ENCODE measurements around the gene PLCB4. TPM values are rescaled to one million over a fixed set of nuclear protein-coding genes. Genes with fewer than 3 reads are reported as not detected.

Gene PLCB4
- total RNA-seq, 1 donor from 2014 or later: 30.5 TPM

DNA sequence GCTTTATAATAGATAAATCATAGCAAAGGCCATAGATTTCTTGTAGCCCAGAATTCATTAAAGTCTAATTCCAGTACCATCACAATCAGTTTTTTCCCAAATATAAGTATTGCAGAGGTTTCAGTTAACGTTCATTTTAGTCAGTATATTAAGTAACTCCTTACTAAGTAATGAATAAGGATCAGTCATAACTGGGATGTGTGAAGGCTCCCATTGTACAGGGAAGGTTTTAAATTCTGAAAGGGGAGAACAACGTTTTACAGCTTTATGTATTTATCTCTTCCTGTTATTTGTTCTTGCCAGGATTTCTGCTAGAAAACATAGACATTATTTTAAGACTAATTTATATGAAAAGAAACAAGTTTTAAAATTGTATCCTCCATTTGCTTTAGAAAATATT lies 230.0 kb downstream of the PLCB4 start:
- intact Hi-C loops (cut with micrococcal nuclease): no loop called here
- H3K27me3 ChIP-seq (ENCODE audit: low read depth): no peaks in the 10 kb centered on the region
- no peak overlapping the region for H3K4me3 ChIP-seq
- H3K4me1 ChIP-seq: peaks cover 33% of the 10 kb centered on the region
- H3K27ac ChIP-seq (replicated peaks): no peak overlapping the region
- DNase-seq: no peak
- H3K36me3 ChIP-seq: no peaks in the 10 kb centered on the region
- TF ChIP-seq, protein P1, sequence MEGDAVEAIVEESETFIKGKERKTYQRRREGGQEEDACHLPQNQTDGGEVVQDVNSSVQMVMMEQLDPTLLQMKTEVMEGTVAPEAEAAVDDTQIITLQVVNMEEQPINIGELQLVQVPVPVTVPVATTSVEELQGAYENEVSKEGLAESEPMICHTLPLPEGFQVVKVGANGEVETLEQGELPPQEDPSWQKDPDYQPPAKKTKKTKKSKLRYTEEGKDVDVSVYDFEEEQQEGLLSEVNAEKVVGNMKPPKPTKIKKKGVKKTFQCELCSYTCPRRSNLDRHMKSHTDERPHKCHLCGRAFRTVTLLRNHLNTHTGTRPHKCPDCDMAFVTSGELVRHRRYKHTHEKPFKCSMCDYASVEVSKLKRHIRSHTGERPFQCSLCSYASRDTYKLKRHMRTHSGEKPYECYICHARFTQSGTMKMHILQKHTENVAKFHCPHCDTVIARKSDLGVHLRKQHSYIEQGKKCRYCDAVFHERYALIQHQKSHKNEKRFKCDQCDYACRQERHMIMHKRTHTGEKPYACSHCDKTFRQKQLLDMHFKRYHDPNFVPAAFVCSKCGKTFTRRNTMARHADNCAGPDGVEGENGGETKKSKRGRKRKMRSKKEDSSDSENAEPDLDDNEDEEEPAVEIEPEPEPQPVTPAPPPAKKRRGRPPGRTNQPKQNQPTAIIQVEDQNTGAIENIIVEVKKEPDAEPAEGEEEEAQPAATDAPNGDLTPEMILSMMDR (IDR thresholded peaks at IDR 0.05; ENCODE audit: borderline replicate concordance): no peak
- H3K9me3 ChIP-seq (replicated peaks): no peaks in the 10 kb centered on the region

GRCh38 chr20:9300080-9300479 lies 231.2 kb downstream of the PLCB4 start:
- Histone ChIP-seq H3K4me3 (no peak overlapping the region), H3K4me1 (peaks cover 33% of the 10 kb centered on the region), H3K9me3 (replicated peaks) (no peaks in the 10 kb centered on the region), H3K27me3 (ENCODE audit: low read depth) (no peaks in the 10 kb centered on the region), H3K27ac (replicated peaks) (no peak overlapping the region), H3K36me3 (no peaks in the 10 kb centered on the region)
- intact Hi-C loops (cut with micrococcal nuclease): no loop called here
- DNase-seq: no peak
- TF ChIP-seq, protein P1 (IDR thresholded peaks at IDR 0.05; ENCODE audit: borderline replicate concordance): no peak

DNA sequence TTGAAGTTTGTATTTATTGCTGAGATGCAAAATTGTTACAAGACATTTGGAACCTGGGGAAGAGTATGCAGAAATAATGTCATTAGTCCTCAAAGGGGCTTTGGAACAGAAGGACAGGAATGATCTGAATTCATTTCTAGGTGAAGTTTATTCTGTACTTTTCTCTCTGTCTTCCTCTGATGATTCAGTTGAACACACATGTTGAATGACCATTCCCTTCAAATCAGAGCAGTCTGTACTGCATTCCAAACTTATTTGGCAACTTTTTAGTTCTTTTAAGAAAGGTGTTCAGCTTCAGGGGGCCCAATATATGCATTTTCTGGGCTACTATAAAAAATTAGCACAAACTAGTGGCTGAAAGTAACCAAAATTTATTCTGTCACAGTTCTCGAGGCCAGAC lies 231.6 kb downstream of the PLCB4 start:
- TF ChIP-seq, protein P1 (IDR thresholded peaks at IDR 0.05; ENCODE audit: borderline replicate concordance): no peak
- Histone ChIP-seq H3K4me1 (peaks cover 33% of the 10 kb centered on the region), H3K4me3 (no peak overlapping the region), H3K9me3 (replicated peaks) (no peaks in the 10 kb centered on the region), H3K36me3 (no peaks in the 10 kb centered on the region), H3K27me3 (ENCODE audit: low read depth) (no peaks in the 10 kb centered on the region), H3K27ac (replicated peaks) (no peak overlapping the region)
- no peak for DNase-seq
- intact Hi-C loops (cut with micrococcal nuclease): no loop called here

- Histone ChIP-seq H3K9me3 (replicated peaks) (no peaks in the 10 kb centered on the region), H3K4me1 (peaks cover 33% of the 10 kb centered on the region), H3K36me3 (no peaks in the 10 kb centered on the region), H3K27ac (replicated peaks) (peak overlapping the region; percentile 65), H3K27me3 (ENCODE audit: low read depth) (no peaks in the 10 kb centered on the region), H3K4me3 (no peak overlapping the region)
- DNase-seq: no peak
- intact Hi-C loops (cut with micrococcal nuclease): no loop called here
- TF ChIP-seq, protein P1 (IDR thresholded peaks at IDR 0.05; ENCODE audit: borderline replicate concordance): no peak
Observed at GRCh38 chr20:9301129-9302090, 232.5 kb downstream of the PLCB4 start.

DNA sequence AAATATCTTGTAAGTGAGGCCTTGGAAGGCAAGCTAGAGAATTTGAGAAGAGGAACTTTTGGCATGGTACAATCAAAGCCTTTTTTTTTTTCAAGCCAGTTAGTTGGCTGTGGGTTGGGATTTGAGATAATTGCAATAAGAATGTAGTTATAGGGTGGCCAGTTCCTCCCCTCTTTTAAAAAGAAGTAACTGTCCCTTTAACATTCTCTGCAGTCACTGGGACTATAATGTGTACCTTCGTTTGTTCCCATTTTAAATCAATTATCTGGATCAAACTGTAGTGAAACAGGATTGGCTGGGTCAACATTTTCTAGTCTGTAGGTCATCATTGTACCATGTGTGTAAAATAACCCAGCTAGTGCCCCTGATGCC lies 233.2 kb downstream of the PLCB4 start:
- Histone ChIP-seq H3K4me1 (peaks cover 33% of the 10 kb centered on the region), H3K36me3 (no peaks in the 10 kb centered on the region), H3K27me3 (ENCODE audit: low read depth) (no peaks in the 10 kb centered on the region), H3K4me3 (no peak overlapping the region), H3K27ac (replicated peaks) (peak overlapping the region; percentile 65), H3K9me3 (replicated peaks) (no peaks in the 10 kb centered on the region)
- DNase-seq: no peak
- TF ChIP-seq, protein P1 (IDR thresholded peaks at IDR 0.05; ENCODE audit: borderline replicate concordance): no peak
- intact Hi-C loops (cut with micrococcal nuclease): no loop called here

All from left ventricle myocardium inferior (tissue), 1 donor.